Measurements from ENCODE around the gene ZDHHC5. TPM values are rescaled to one million over a fixed set of nuclear protein-coding genes. Genes with fewer than 3 reads are reported as not detected.
A peak's percentile ranks its signal among the peaks of the same experiment; 100 is the strongest.
"Not testable (repeated sequence)": the region's sequence is repeated elsewhere in the genome, so short reads cannot be mapped to it uniquely, and the experiment has no call there.

ZDHHC5 gene
- total and polyA plus RNA-seq, 12 donors: 22.3 to 56.5 (median 39.9) TPM

- intact Hi-C loops (cut with DNase I): loop anchor here in 1 of 10 donors (5.0 kb wide), 1 partner anchor 33 kb away; no protein-coding TSS in a partner anchor
- 89% methylated on average over 6 of the region's 6 CpGs for WGBS, 2 donors
- no peak overlapping the region for H3K27ac ChIP-seq
Observed at GRCh38 chr11:57704932-57705331, 37.0 kb downstream of the ZDHHC5 start.

GRCh38 chr11:57705432-57705831 is 37.5 kb downstream of the ZDHHC5 start:
- Histone ChIP-seq H3K36me3 (peaks cover 0 to 88% (median 18%) of the 10 kb centered on the region in 9 donors), H3K4me1 (peaks cover 0 to 19% (median 2%) of the 10 kb centered on the region in 9 donors)
- H3K27me3 ChIP-seq, H3K9me3 ChIP-seq, ATAC-seq, H3K27ac ChIP-seq, H3K4me3 ChIP-seq, DNase-seq: not testable (repeated sequence)
- intact Hi-C loops (cut with DNase I): loop anchor here in 1 of 10 donors (5.0 kb wide), 1 partner anchor 33 kb away; no protein-coding TSS in a partner anchor
- WGBS, 2 donors: 91 to 95% methylated on average over 8 of the region's 8 CpGs

More at GRCh38 chr11:57704932-57705331, 37.0 kb downstream of the ZDHHC5 start:
- Histone ChIP-seq H3K27me3 (no peaks in the 10 kb centered on the region), H3K36me3 (peaks cover 0 to 93% (median 20%) of the 10 kb centered on the region in 9 donors), H3K4me1 (peaks cover 0 to 14% (median 0%) of the 10 kb centered on the region in 9 donors), H3K4me3 (no peak overlapping the region), H3K9me3 (no peaks in the 10 kb centered on the region)
- DNase-seq (no peak), ATAC-seq (no peak)
- no peak for TF ChIP-seq CTCF (IDR thresholded peaks at IDR 0.05)

- ATAC-seq (no peak), DNase-seq (no peak)
- intact Hi-C loops (cut with DNase I): loop anchor here in 4 of 10 donors (5.0 kb wide), 2 partner anchors 38 to 43 kb away; partner anchors contain the start of gene ZDHHC5 (in 3 of the 4)
- peaks cover 7 to 50% (median 33%) of the 10 kb centered on the region in 9 donors for H3K4me1 ChIP-seq
- H3K9me3 ChIP-seq: no peaks in the 10 kb centered on the region
- H3K27me3 ChIP-seq: no peaks in the 10 kb centered on the region
- peaks cover 0 to 43% (median 2%) of the 10 kb centered on the region in 9 donors for H3K36me3 ChIP-seq
- 93 to 97% methylated on average over 5 of the region's 5 CpGs for WGBS, 2 donors
- no peak overlapping the region for H3K27ac ChIP-seq
- no peak overlapping the region for H3K4me3 ChIP-seq
- no peak for TF ChIP-seq CTCF (IDR thresholded peaks at IDR 0.05)
Observed at GRCh38 chr11:57709802-57710367, 42.0 kb downstream of the ZDHHC5 start.

GRCh38 chr11:57711414-57712255 is 43.7 kb downstream of the ZDHHC5 start, which contains the start of gene MED19:
TSS of gene MED19 (minus strand) at chr11:57712215. CDS start at chr11:57712179, 36 bp downstream.
- intact Hi-C loops (cut with DNase I): loop anchor here in 4 of 10 donors (1.0 to 5.0 kb wide), 4 partner anchors 29 to 89 kb away; partner anchors contain the start of gene ZDHHC5 (in 3 of the 4)

More at GRCh38 chr11:57711414-57712255, 43.7 kb downstream of the ZDHHC5 start, which contains the start of gene MED19:
- ATAC-seq (peak in 7 of 8 donors; percentile 25 to 61 (median 52)), DNase-seq (peak; percentile 54 to 73)
- Histone ChIP-seq H3K27ac (peak within 1 kb of the TSS; percentile 75 to 95 (median 90)), H3K9me3 (no peaks in the 10 kb centered on the region), H3K4me3 (peak within 1 kb of the TSS; percentile 73 to 100 (median 90)), H3K27me3 (no peaks in the 10 kb centered on the region), H3K4me1 (peaks cover 7 to 56% (median 38%) of the 10 kb centered on the region in 9 donors), H3K36me3 (peaks cover 0 to 26% (median 0%) of the 10 kb centered on the region in 9 donors)
- peak in 3 of 9 donors; percentile 12 to 26 (median 19) for TF ChIP-seq CTCF (IDR thresholded peaks at IDR 0.05)
- WGBS, 2 donors: 5 to 9% methylated on average over 51 of the region's 51 CpGs
